ENCODE data around the gene SEC11C.

DNA sequence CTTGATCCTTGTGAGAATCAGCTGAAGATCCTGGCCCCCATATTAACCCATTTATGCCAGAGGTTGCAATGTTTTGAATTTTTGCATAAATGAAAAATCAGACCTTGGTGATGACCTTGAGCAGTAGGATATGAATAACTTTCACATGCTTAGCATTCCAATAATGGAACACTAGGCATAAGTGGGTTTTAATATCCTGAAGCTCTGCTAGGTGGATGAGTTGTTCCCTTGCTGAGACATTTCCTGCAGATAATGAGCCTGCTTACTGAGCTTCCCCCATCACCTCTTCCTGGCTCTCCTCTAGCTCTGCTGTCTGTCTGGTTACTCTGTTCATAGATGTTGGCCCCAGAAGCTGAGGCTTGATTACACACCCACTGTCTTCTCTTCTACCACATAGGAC is 25.5 kb upstream of the SEC11C start:
- TF ChIP-seq, protein P1, sequence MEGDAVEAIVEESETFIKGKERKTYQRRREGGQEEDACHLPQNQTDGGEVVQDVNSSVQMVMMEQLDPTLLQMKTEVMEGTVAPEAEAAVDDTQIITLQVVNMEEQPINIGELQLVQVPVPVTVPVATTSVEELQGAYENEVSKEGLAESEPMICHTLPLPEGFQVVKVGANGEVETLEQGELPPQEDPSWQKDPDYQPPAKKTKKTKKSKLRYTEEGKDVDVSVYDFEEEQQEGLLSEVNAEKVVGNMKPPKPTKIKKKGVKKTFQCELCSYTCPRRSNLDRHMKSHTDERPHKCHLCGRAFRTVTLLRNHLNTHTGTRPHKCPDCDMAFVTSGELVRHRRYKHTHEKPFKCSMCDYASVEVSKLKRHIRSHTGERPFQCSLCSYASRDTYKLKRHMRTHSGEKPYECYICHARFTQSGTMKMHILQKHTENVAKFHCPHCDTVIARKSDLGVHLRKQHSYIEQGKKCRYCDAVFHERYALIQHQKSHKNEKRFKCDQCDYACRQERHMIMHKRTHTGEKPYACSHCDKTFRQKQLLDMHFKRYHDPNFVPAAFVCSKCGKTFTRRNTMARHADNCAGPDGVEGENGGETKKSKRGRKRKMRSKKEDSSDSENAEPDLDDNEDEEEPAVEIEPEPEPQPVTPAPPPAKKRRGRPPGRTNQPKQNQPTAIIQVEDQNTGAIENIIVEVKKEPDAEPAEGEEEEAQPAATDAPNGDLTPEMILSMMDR (IDR thresholded peaks at IDR 0.05): no peak
- no peak for TF ChIP-seq POLR2A (IDR thresholded peaks at IDR 0.05)
